WTC11 (cell line): Measurements from ENCODE around the gene LIFR. TPM values are rescaled to one million over a fixed set of nuclear protein-coding genes. Genes with fewer than 3 reads are reported as not detected.

Source experiments
- ATAC-seq: fragments of 200-7000 bp; cut with Tn5 transposase; 2 replicates; pipeline ENCODE4 v1.10.0; 2021; ENCODE audit warnings: mild to moderate bottlenecking, moderate library complexity
- CTCF ChIA-PET: fragments of 300-600 bp; sonication (Branson Sonifier 250); formaldehyde crosslinking; loops from one replicate; lab custom pipeline; 2021; ENCODE audit warnings: antibody characterized with exemption; lab: Charles Lee
- POLR2A ChIA-PET: fragments of 350-600 bp; sonication (Branson Sonifier 250); formaldehyde crosslinking; loops from one replicate; lab custom pipeline; 2021; ENCODE audit warnings: antibody characterized with exemption; lab: Charles Lee
- DNase-seq: peaks from one replicate; pipeline ENCODE4 v3.0.0; 2021; ENCODE audit warnings: low spot score
- H3K27ac Mint-ChIP-seq: 2 replicates; pipeline ENCODE4 v1.8.0; 2021; ENCODE audit warnings: mixed read lengths
- H3K27me3 Mint-ChIP-seq: 2 replicates; pipeline ENCODE4 v1.8.0; 2021; ENCODE audit warnings: low read depth, mild to moderate bottlenecking, moderate library complexity, mixed read lengths
- H3K36me3 Mint-ChIP-seq: 2 replicates; pipeline ENCODE4 v1.8.0; 2021; ENCODE audit warnings: mixed read lengths
- H3K4me1 Mint-ChIP-seq: 2 replicates; pipeline ENCODE4 v1.8.0; 2022; ENCODE audit warnings: mixed read lengths
- H3K4me3 Mint-ChIP-seq: 2 replicates; pipeline ENCODE4 v1.8.0; 2021; ENCODE audit warnings: mild to moderate bottlenecking, moderate library complexity, mixed read lengths
- H3K9me3 Mint-ChIP-seq: 2 replicates; pipeline ENCODE4 v1.8.0; 2021; ENCODE audit warnings: mixed read lengths
- CREB1 ChIP-seq: sonication (generic); formaldehyde crosslinking; IDR thresholded peaks from 2 replicates; pipeline ENCODE4 v1.8.0; 2023; ENCODE audit warnings: mild to moderate bottlenecking, missing genetic modification reagents
- ELF4 ChIP-seq: sonication (generic); formaldehyde crosslinking; IDR thresholded peaks from 2 replicates; pipeline ENCODE4 v1.8.1; 2022; ENCODE audit warnings: low read depth, mild to moderate bottlenecking, moderate library complexity, missing genetic modification reagents
- ERG ChIP-seq: fragments of 250-450 bp; sonication (Bioruptor Pico); IDR thresholded peaks from 2 replicates; pipeline ENCODE4 v1.8.0; 2021; ENCODE audit warnings: mild to moderate bottlenecking
- FOXJ3 ChIP-seq: sonication (generic); formaldehyde crosslinking; IDR thresholded peaks from 2 replicates; pipeline ENCODE4 v1.9.0; 2021; ENCODE audit warnings: missing genetic modification reagents, mild to moderate bottlenecking, borderline replicate concordance
- FOXP1 ChIP-seq: sonication (generic); formaldehyde crosslinking; IDR thresholded peaks from 2 replicates; pipeline ENCODE4 v1.8.0; 2022; ENCODE audit warnings: missing genetic modification reagents, mild to moderate bottlenecking, moderate library complexity, borderline replicate concordance
- GABPB1 ChIP-seq: sonication (generic); formaldehyde crosslinking; IDR thresholded peaks from 2 replicates; pipeline ENCODE4 v1.8.1; 2023; ENCODE audit warnings: mild to moderate bottlenecking, missing genetic modification reagents
- NR1H2 ChIP-seq: sonication (generic); formaldehyde crosslinking; IDR thresholded peaks from 2 replicates; pipeline ENCODE4 v1.9.0; 2021; ENCODE audit warnings: mild to moderate bottlenecking, moderate library complexity, missing genetic modification reagents
- USF1 ChIP-seq: sonication (generic); formaldehyde crosslinking; IDR thresholded peaks from 2 replicates; pipeline ENCODE4 v1.8.0; 2022; ENCODE audit warnings: mild to moderate bottlenecking, missing genetic modification reagents
- ZMAT4 ChIP-seq: fragments of 250-450 bp; sonication (Bioruptor Pico); IDR thresholded peaks from 2 replicates; pipeline ENCODE4 v1.9.0; 2021; ENCODE audit warnings: mild to moderate bottlenecking
- ZNF423 ChIP-seq: fragments of 250-450 bp; sonication (Bioruptor Pico); IDR thresholded peaks from 2 replicates; pipeline ENCODE4 v2.1.2; 2022; ENCODE audit warnings: mild to moderate bottlenecking, moderate library complexity
- total RNA-seq: library from RNA; stranded (reverse); gene quantifications from 3 replicates; pipeline ENCODE4 v1.2.3, GENCODE V29; 2021
- TF ChIP-seq, protein P1 (sequence below): fragments of 250-450 bp; sonication (Bioruptor Pico); IDR thresholded peaks from 2 replicates; pipeline ENCODE4 v1.9.0; 2021; ENCODE audit warnings: moderate library complexity, mild to moderate bottlenecking, inconsistent platforms, borderline replicate concordance
- TF ChIP-seq, protein P2 (sequence below): fragments of 250-450 bp; sonication (Bioruptor Pico); IDR thresholded peaks from 2 replicates; pipeline ENCODE4 v1.9.0; 2021; ENCODE audit warnings: mild to moderate bottlenecking, borderline replicate concordance
- TF ChIP-seq, protein P3 (sequence below): fragments of 200-600 bp; IDR thresholded peaks from 2 replicates; pipeline ENCODE4 v1.8.0; 2022; ENCODE audit warnings: antibody characterized with exemption
- TF ChIP-seq, protein P4 (sequence below): sonication (generic); formaldehyde crosslinking; IDR thresholded peaks from 2 replicates; pipeline ENCODE4 v1.8.0; 2023; ENCODE audit warnings: missing genetic modification reagents
- TF ChIP-seq, protein P5 (sequence below): sonication (generic); formaldehyde crosslinking; IDR thresholded peaks from 2 replicates; pipeline ENCODE4 v1.8.0; 2022; ENCODE audit warnings: mild to moderate bottlenecking, missing genetic modification reagents

The LIFR gene
- total RNA-seq, 1 experiment from 2014 or later: 14.4 TPM

DNA sequence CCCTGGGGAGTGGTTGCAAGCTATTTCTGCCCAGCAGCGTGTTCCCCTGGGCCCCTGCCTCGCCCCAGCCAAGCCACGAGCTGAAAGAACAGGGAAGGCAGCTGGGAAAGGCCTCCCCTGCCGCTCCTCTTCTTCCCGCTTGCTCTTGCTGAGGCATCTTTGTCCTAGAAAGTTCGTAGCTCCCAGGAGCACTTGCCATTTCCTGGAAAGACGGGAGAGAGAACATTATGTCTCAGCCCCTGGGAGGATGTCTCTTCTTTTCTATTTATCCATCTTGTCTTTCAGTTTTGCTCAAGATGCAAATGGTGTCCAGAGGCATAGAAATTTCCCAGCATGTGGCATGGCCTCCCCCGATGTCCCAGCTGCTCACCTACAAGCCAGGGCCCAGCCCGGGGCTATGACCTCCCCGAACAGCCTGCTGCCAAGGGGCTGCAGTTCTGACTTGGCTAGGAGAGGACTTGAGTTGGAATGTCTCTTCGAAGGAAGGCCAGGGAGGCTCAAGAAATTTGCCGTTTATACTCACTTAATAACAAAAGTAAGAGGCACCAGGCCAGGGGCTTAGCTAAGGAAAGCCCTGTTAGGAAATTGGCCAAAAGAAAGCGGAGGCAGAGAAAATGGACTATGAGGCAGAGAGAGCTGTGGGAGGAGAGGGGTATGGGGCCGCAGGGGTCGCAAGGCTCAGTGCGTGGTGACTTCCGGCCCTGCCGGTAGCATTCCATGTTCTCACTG lies 87.3 kb downstream of the LIFR start (continued):
- TF ChIP-seq, protein P1, sequence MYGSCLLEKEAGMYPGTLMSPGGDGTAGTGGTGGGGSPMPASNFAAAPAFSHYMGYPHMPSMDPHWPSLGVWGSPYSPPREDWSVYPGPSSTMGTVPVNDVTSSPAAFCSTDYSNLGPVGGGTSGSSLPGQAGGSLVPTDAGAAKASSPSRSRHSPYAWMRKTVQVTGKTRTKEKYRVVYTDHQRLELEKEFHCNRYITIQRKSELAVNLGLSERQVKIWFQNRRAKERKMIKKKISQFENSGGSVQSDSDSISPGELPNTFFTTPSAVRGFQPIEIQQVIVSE (CRISPR knock-in tag): no peak
- TF ChIP-seq, protein P2, sequence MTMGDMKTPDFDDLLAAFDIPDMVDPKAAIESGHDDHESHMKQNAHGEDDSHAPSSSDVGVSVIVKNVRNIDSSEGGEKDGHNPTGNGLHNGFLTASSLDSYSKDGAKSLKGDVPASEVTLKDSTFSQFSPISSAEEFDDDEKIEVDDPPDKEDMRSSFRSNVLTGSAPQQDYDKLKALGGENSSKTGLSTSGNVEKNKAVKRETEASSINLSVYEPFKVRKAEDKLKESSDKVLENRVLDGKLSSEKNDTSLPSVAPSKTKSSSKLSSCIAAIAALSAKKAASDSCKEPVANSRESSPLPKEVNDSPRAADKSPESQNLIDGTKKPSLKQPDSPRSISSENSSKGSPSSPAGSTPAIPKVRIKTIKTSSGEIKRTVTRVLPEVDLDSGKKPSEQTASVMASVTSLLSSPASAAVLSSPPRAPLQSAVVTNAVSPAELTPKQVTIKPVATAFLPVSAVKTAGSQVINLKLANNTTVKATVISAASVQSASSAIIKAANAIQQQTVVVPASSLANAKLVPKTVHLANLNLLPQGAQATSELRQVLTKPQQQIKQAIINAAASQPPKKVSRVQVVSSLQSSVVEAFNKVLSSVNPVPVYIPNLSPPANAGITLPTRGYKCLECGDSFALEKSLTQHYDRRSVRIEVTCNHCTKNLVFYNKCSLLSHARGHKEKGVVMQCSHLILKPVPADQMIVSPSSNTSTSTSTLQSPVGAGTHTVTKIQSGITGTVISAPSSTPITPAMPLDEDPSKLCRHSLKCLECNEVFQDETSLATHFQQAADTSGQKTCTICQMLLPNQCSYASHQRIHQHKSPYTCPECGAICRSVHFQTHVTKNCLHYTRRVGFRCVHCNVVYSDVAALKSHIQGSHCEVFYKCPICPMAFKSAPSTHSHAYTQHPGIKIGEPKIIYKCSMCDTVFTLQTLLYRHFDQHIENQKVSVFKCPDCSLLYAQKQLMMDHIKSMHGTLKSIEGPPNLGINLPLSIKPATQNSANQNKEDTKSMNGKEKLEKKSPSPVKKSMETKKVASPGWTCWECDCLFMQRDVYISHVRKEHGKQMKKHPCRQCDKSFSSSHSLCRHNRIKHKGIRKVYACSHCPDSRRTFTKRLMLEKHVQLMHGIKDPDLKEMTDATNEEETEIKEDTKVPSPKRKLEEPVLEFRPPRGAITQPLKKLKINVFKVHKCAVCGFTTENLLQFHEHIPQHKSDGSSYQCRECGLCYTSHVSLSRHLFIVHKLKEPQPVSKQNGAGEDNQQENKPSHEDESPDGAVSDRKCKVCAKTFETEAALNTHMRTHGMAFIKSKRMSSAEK: no peak
- no peak for TF ChIP-seq CREB1 (CRISPR knock-in tag)
- no peak for TF ChIP-seq ZNF423 (CRISPR knock-in tag)
- TF ChIP-seq ELF4: no peak
- no peak for TF ChIP-seq USF1 (CRISPR knock-in tag)
- TF ChIP-seq GABPB1 (CRISPR knock-in tag): no peak

GRCh38 chr5:38468202-38468673 lies 88.2 kb downstream of the LIFR start:
- no peak overlapping the region for H3K27ac Mint-ChIP-seq
- no peaks in the 10 kb centered on the region for H3K27me3 Mint-ChIP-seq
- H3K4me1 Mint-ChIP-seq: peaks cover 21% of the 10 kb centered on the region
- DNase-seq: no peak
- ChIA-PET CTCF (interaction anchor here (0.6 to 5.4 kb wide), 7 partner anchors 16 to 680 kb away, joined by 3 to 31 read pairs (median 4); no protein-coding TSS in a partner anchor), POLR2A (interaction anchor here (1.3 kb wide), 1 partner anchor 12 kb away, joined by 3 read pairs; no protein-coding TSS in a partner anchor)
- no peak for ATAC-seq
- no peaks in the 10 kb centered on the region for H3K36me3 Mint-ChIP-seq
- TF ChIP-seq, protein P3, sequence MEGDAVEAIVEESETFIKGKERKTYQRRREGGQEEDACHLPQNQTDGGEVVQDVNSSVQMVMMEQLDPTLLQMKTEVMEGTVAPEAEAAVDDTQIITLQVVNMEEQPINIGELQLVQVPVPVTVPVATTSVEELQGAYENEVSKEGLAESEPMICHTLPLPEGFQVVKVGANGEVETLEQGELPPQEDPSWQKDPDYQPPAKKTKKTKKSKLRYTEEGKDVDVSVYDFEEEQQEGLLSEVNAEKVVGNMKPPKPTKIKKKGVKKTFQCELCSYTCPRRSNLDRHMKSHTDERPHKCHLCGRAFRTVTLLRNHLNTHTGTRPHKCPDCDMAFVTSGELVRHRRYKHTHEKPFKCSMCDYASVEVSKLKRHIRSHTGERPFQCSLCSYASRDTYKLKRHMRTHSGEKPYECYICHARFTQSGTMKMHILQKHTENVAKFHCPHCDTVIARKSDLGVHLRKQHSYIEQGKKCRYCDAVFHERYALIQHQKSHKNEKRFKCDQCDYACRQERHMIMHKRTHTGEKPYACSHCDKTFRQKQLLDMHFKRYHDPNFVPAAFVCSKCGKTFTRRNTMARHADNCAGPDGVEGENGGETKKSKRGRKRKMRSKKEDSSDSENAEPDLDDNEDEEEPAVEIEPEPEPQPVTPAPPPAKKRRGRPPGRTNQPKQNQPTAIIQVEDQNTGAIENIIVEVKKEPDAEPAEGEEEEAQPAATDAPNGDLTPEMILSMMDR: no peak
- TF ChIP-seq USF1 (CRISPR knock-in tag) (no peak), NR1H2 (CRISPR knock-in tag) (no peak), ZMAT4 (CRISPR knock-in tag) (no peak), FOXP1 (CRISPR knock-in tag) (no peak), ERG (CRISPR knock-in tag) (no peak), FOXJ3 (CRISPR knock-in tag) (no peak)
- TF ChIP-seq, protein P4, sequence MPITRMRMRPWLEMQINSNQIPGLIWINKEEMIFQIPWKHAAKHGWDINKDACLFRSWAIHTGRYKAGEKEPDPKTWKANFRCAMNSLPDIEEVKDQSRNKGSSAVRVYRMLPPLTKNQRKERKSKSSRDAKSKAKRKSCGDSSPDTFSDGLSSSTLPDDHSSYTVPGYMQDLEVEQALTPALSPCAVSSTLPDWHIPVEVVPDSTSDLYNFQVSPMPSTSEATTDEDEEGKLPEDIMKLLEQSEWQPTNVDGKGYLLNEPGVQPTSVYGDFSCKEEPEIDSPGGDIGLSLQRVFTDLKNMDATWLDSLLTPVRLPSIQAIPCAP (CRISPR knock-in tag): no peak
- TF ChIP-seq, protein P5, sequence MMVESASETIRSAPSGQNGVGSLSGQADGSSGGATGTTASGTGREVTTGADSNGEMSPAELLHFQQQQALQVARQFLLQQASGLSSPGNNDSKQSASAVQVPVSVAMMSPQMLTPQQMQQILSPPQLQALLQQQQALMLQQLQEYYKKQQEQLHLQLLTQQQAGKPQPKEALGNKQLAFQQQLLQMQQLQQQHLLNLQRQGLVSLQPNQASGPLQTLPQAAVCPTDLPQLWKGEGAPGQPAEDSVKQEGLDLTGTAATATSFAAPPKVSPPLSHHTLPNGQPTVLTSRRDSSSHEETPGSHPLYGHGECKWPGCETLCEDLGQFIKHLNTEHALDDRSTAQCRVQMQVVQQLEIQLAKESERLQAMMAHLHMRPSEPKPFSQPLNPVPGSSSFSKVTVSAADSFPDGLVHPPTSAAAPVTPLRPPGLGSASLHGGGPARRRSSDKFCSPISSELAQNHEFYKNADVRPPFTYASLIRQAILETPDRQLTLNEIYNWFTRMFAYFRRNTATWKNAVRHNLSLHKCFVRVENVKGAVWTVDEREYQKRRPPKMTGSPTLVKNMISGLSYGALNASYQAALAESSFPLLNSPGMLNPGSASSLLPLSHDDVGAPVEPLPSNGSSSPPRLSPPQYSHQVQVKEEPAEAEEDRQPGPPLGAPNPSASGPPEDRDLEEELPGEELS (CRISPR knock-in tag): no peak
- H3K4me3 Mint-ChIP-seq: no peak overlapping the region
- no peaks in the 10 kb centered on the region for H3K9me3 Mint-ChIP-seq
